Effector memory CD4-positive, alpha-beta T cell (primary cell): ENCODE measurements around the gene SORCS2.

ENCODE experiments used
- DNase-seq, 3 donors: peaks; one replicate each; pipeline ENCODE4 v3.0.0-alpha.2; 2020
- H3K27ac ChIP-seq: 2 replicates; pipeline ENCODE4 v1.7.0; 2013; ENCODE audit warnings: mild to moderate bottlenecking, low read length, moderate library complexity; ENCODE audit not compliant: insufficient read depth, poor library complexity, severe bottlenecking
- H3K27me3 ChIP-seq: replicated peaks from 2 replicates; pipeline ENCODE4 v1.7.0; 2013; ENCODE audit warnings: mild to moderate bottlenecking, low read length; ENCODE audit not compliant: insufficient read depth, control insufficient read depth, poor library complexity, severe bottlenecking
- H3K36me3 ChIP-seq: 2 replicates; pipeline ENCODE4 v1.7.0; 2013; ENCODE audit warnings: mild to moderate bottlenecking, low read length, moderate library complexity; ENCODE audit not compliant: control insufficient read depth, insufficient read depth
- H3K4me1 ChIP-seq: 2 replicates; pipeline ENCODE4 v1.7.0; 2013; ENCODE audit warnings: low read length, mild to moderate bottlenecking; ENCODE audit not compliant: control insufficient read depth, insufficient read depth, poor library complexity, severe bottlenecking
- H3K4me3 ChIP-seq: 2 replicates; pipeline ENCODE4 v1.7.0; 2013; ENCODE audit warnings: low read length, low read depth, mild to moderate bottlenecking; ENCODE audit not compliant: insufficient read depth, poor library complexity, severe bottlenecking
- H3K9me3 ChIP-seq: 2 replicates; pipeline ENCODE4 v1.7.0; 2013; ENCODE audit warnings: mild to moderate bottlenecking, low read length, moderate library complexity; ENCODE audit not compliant: control insufficient read depth

SORCS2 gene

GRCh38 chr4:7185487-7186030, 6.8 kb upstream of the SORCS2 start:
- DNase-seq = no peak
- no peak overlapping the region for H3K27ac ChIP-seq
- no peaks in the 10 kb centered on the region for H3K36me3 ChIP-seq
- H3K27me3 ChIP-seq = no peaks in the 10 kb centered on the region
- H3K4me1 ChIP-seq = no peaks in the 10 kb centered on the region
- H3K9me3 ChIP-seq = no peaks in the 10 kb centered on the region
- H3K4me3 ChIP-seq = no peak overlapping the region

GRCh38 chr4:7186031-7186430, 6.3 kb upstream of the SORCS2 start:
- Histone ChIP-seq H3K9me3 (no peaks in the 10 kb centered on the region), H3K36me3 (no peaks in the 10 kb centered on the region), H3K27ac (no peak overlapping the region), H3K27me3 (no peaks in the 10 kb centered on the region), H3K4me3 (no peak overlapping the region), H3K4me1 (no peaks in the 10 kb centered on the region)
- no peak for DNase-seq

GRCh38 chr4:7186516-7187167, 5.7 kb upstream of the SORCS2 start:
- no peaks in the 10 kb centered on the region for H3K9me3 ChIP-seq
- H3K27me3 ChIP-seq = peaks cover 3% of the 10 kb centered on the region
- H3K4me1 ChIP-seq = no peaks in the 10 kb centered on the region
- H3K27ac ChIP-seq = no peak overlapping the region
- H3K36me3 ChIP-seq = no peaks in the 10 kb centered on the region
- no peak for DNase-seq
- no peak overlapping the region for H3K4me3 ChIP-seq

GRCh38 chr4:7187168-7187535, 5.2 kb upstream of the SORCS2 start:
- Histone ChIP-seq H3K36me3 (no peaks in the 10 kb centered on the region), H3K4me1 (peaks cover 2% of the 10 kb centered on the region), H3K27ac (no peak overlapping the region), H3K27me3 (peaks cover 8% of the 10 kb centered on the region), H3K9me3 (no peaks in the 10 kb centered on the region), H3K4me3 (no peak overlapping the region)
- DNase-seq = no peak

DNA sequence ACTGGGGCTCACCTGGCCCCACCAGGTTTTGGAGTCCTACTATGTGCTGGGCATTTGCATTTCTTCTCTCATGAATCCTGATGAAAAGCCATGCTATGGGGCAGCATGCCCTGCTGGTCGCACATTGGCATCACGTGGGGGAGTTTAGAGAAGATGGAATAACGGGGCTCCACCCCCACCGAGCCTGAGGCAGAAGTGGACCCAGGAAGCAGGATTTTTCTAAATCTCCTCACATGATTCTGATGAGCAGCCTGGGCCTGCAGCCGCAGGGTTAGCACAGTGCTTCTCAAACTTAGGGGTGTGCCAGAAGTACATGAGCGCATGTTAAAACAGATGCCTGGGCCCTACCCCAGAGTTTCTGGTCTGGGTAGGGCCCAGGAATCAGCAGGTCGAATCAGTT, 4.6 kb upstream of the SORCS2 start:
- no peaks in the 10 kb centered on the region for H3K36me3 ChIP-seq
- H3K27ac ChIP-seq = no peak overlapping the region
- peaks cover 8% of the 10 kb centered on the region for H3K27me3 ChIP-seq
- H3K9me3 ChIP-seq = no peaks in the 10 kb centered on the region
- H3K4me1 ChIP-seq = peaks cover 2% of the 10 kb centered on the region
- DNase-seq = no peak
- H3K4me3 ChIP-seq = no peak overlapping the region

- peaks cover 16% of the 10 kb centered on the region for H3K27me3 ChIP-seq
- DNase-seq = no peak
- no peaks in the 10 kb centered on the region for H3K36me3 ChIP-seq
- H3K9me3 ChIP-seq = no peaks in the 10 kb centered on the region
- H3K4me1 ChIP-seq = peaks cover 6% of the 10 kb centered on the region
- no peak overlapping the region for H3K27ac ChIP-seq
- no peak overlapping the region for H3K4me3 ChIP-seq
Observed at GRCh38 chr4:7189066-7189465, 3.3 kb upstream of the SORCS2 start.

DNA sequence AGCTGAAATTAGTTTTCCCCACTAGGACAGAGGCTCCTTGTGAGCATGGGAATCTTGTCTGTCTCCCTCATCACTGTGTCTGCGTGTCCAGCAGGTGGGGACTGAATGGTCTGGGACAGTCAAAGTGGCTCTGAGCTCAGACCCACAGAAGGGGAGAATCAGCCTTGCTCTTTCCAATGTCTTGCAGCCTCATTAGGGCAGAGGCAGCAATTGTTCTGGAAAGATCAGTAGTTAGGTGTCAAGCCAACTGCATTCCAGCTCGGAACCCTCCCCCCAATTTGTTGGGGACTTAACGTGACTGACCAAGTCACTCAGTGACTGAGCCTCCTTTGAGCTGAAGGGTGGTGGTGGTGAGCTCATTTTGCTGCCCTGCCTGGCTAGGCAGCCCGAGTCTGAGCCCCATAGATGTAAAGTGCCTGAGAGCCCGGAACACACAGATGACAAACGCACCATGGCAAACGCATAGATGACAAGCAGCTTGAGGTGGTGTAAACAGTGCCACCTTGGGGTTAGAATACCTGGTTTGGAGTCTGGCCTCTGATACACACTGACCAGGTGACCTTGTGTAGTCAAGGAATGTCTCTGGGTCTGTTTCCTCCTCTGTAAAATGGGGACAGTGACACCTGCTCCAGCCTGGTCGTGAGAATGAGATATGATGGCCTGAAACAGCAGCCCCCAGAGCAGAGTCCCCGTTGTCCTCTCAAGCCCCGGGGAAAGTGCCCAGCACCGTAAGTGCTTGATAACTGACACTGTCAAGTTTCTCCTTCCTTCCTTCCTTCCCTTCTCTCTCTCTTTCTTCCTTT, 2.7 kb upstream of the SORCS2 start:
- peaks cover 22% of the 10 kb centered on the region for H3K27me3 ChIP-seq

GRCh38 chr4:7190278-7190594, 2.1 kb upstream of the SORCS2 start:
- H3K4me3 ChIP-seq = no peak overlapping the region
- H3K9me3 ChIP-seq = no peaks in the 10 kb centered on the region
- H3K27me3 ChIP-seq = peaks cover 25% of the 10 kb centered on the region
- H3K27ac ChIP-seq = no peak overlapping the region
- no peaks in the 10 kb centered on the region for H3K36me3 ChIP-seq
- peaks cover 6% of the 10 kb centered on the region for H3K4me1 ChIP-seq
- no peak for DNase-seq

More for the DNA sequence above, 2.7 kb upstream of the SORCS2 start:
- H3K36me3 ChIP-seq = no peaks in the 10 kb centered on the region
- no peak overlapping the region for H3K27ac ChIP-seq
- peaks cover 6% of the 10 kb centered on the region for H3K4me1 ChIP-seq
- no peak for DNase-seq
- H3K9me3 ChIP-seq = no peaks in the 10 kb centered on the region
- H3K4me3 ChIP-seq = no peak overlapping the region

GRCh38 chr4:7190691-7191545, 1.4 kb upstream of the SORCS2 start:
- H3K9me3 ChIP-seq = no peaks in the 10 kb centered on the region
- no peak overlapping the region for H3K27ac ChIP-seq
- H3K36me3 ChIP-seq = no peaks in the 10 kb centered on the region
- H3K27me3 ChIP-seq = peaks cover 29% of the 10 kb centered on the region
- no peak overlapping the region for H3K4me3 ChIP-seq
- no peak for DNase-seq
- peaks cover 6% of the 10 kb centered on the region for H3K4me1 ChIP-seq
